ENCODE results near the gene FIGN.

DNA sequence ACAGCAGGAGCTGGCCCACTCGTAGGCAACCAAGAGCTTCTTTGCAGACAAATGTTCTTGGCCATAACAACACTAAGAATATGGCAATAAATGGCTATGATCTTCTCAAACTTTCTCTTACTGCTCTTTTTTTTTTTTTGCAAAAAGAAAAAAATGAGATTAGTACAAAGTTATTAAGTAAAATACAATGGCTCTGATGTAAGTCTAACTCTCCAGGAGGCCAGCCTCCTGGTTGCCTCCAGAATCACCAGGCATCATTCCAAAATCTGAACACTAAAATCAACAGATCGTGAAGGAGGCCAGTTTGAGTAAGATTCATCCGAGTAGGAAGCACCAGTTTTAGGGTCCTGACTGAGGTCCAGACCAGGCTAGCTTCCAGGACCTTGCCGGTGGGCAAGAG, 20.8 kb upstream of the FIGN start:
- TF ChIP-seq, protein P1, sequence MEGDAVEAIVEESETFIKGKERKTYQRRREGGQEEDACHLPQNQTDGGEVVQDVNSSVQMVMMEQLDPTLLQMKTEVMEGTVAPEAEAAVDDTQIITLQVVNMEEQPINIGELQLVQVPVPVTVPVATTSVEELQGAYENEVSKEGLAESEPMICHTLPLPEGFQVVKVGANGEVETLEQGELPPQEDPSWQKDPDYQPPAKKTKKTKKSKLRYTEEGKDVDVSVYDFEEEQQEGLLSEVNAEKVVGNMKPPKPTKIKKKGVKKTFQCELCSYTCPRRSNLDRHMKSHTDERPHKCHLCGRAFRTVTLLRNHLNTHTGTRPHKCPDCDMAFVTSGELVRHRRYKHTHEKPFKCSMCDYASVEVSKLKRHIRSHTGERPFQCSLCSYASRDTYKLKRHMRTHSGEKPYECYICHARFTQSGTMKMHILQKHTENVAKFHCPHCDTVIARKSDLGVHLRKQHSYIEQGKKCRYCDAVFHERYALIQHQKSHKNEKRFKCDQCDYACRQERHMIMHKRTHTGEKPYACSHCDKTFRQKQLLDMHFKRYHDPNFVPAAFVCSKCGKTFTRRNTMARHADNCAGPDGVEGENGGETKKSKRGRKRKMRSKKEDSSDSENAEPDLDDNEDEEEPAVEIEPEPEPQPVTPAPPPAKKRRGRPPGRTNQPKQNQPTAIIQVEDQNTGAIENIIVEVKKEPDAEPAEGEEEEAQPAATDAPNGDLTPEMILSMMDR (conservative IDR thresholded peaks at IDR 0.05; ENCODE audit: low read depth, low read length), result no peak
- TF ChIP-seq EZH2phosphoT487 (IDR thresholded peaks at IDR 0.05; ENCODE audit: borderline replicate concordance, low read length) (no peak), EZH2 (IDR thresholded peaks at IDR 0.05; ENCODE audit: low read length, unreplicated experiment) (no peak)
